Thyroid gland (tissue), 4 donors: Measurements from ENCODE around the gene KLHL8. TPM values are rescaled to one million over a fixed set of nuclear protein-coding genes. Genes with fewer than 3 reads are reported as not detected.

Experiments used
- DNase-seq, 2 donors: peaks; one replicate each; pipeline ENCODE4 v3.0.0-alpha.2; 2019
- H3K27ac ChIP-seq, 3 donors: fragments of 200-600 bp; sonication (generic); 1 replicate in 2 of 3; 2 replicates in 1 of 3; pipeline ENCODE4 v1.5.1; 2016 to 2019; ENCODE audit warnings: mild to moderate bottlenecking in 1 of 3, moderate library complexity in 1 of 3
- H3K27me3 ChIP-seq: fragments of 200-600 bp; sonication (generic); one replicate; pipeline ENCODE4 v1.5.1; 2019
- H3K36me3 ChIP-seq, 2 donors: fragments of 200-600 bp; sonication (generic); one replicate each; pipeline ENCODE4 v1.5.1; 2016 to 2019
- H3K4me1 ChIP-seq, 2 donors: fragments of 200-600 bp; sonication (generic); one replicate each; pipeline ENCODE4 v1.5.1; 2017 to 2019
- H3K4me3 ChIP-seq, 3 donors: fragments of 200-600 bp; sonication (generic); replicated peaks in 1 of 3; 1 replicate in 2 of 3; 2 replicates in 1 of 3; pipeline ENCODE4 v1.5.1; 2016; ENCODE audit warnings: mild to moderate bottlenecking in 1 of 3
- H3K9me3 ChIP-seq: fragments of 200-600 bp; sonication (generic); one replicate; pipeline ENCODE4 v1.5.1; 2017
- POLR2A ChIP-seq, 2 donors: fragments of 450-650 bp; IDR thresholded peaks; one replicate each; pipeline ENCODE4 v1.6.1; 2017; ENCODE audit warnings: antibody characterized with exemption in 2 of 2, mild to moderate bottlenecking in 2 of 2, moderate library complexity in 1 of 2
- WGBS, 2 donors: methylation state at CpG; one replicate each; pipeline ENCODE4 v1.1.5; 2017; 5-methylcytosine and 5-hydroxymethylcytosine counted together
- intact Hi-C: fragments of 100-400 bp; cut with DNase I; formaldehyde crosslinking; loops from one replicate; pipeline ENCODE4 v1.15.1; 2023
- total RNA-seq, 4 donors: library from RNA; depleted of rRNA; stranded (reverse); fragments of >200 nt; gene quantifications; one replicate each; pipeline ENCODE4 v1.2.3, GENCODE V29; 2016
- TF ChIP-seq, protein P1 (sequence below), 6 experiments: fragments of 200-600 bp in 3 of 6; fragments of 450-650 bp in 3 of 6; sonication (generic) in 3 of 6; IDR thresholded peaks; one replicate each; pipeline ENCODE4 v1.5.1; 2016 to 2019; ENCODE audit warnings: antibody characterized with exemption in 6 of 6, mild to moderate bottlenecking in 2 of 6, inconsistent platforms in 1 of 6, moderate library complexity in 1 of 6

The KLHL8 gene
- 10 to 100 TPM; 24.1 to 32.8 (median 27.9) TPM for total RNA-seq

DNA sequence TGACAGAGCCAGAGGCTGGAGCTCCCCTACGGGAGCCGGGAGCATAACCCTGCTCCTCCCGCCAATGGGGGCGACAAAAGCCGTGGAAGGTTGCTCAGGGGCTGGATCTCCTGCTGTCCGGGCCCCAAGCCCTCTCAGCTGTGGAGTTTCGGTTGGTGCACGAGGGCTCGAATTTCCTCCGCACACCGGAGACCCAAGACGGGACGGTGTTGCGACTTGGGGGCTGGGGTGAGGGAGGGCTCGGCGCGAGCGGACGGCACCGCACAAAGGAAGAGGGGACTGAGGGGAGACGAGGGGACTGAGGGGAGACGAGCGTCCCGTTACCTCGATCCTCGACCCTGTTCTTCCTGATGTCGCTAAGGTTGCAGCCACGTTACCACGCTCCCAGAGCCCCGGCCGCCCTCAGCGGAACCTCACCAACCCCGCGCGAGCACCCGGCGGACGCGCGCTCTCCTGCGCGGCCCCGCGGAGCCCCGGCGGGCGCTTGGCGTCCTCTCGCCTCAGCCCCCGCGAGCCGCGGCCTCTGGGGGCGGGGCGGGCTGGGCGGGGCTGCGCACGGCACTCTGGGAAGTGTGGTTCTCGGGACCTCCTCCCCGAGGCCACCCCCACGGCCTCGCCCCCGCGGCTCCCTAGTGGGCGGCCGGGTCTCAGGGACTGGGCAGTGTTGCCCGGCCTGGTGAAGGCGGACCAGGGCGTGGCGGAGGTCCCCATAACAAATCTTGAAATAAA, at the start of gene KLHL8:
KLHL8 (minus strand) TSS at position 525 of the 729 bp plus-strand sequence. CDS start 25,079 bp downstream, outside the sequence.
- Histone ChIP-seq H3K4me3 (peak within 1 kb of the TSS; percentile 75 to 97 (median 80)), H3K27ac (peak within 1 kb of the TSS; percentile 75 to 94 (median 90)), H3K4me1 (peaks cover 8 to 17% of the 10 kb centered on the region in 2 donors), H3K27me3 (no peaks in the 10 kb centered on the region), H3K9me3 (no peaks in the 10 kb centered on the region), H3K36me3 (no peaks in the 10 kb centered on the region)
- TF ChIP-seq, protein P1, sequence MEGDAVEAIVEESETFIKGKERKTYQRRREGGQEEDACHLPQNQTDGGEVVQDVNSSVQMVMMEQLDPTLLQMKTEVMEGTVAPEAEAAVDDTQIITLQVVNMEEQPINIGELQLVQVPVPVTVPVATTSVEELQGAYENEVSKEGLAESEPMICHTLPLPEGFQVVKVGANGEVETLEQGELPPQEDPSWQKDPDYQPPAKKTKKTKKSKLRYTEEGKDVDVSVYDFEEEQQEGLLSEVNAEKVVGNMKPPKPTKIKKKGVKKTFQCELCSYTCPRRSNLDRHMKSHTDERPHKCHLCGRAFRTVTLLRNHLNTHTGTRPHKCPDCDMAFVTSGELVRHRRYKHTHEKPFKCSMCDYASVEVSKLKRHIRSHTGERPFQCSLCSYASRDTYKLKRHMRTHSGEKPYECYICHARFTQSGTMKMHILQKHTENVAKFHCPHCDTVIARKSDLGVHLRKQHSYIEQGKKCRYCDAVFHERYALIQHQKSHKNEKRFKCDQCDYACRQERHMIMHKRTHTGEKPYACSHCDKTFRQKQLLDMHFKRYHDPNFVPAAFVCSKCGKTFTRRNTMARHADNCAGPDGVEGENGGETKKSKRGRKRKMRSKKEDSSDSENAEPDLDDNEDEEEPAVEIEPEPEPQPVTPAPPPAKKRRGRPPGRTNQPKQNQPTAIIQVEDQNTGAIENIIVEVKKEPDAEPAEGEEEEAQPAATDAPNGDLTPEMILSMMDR (IDR thresholded peaks at IDR 0.05): peak in 1 of 6 experiments; percentile 12
- peak in 1 of 2 donors; percentile 90 for TF ChIP-seq POLR2A (IDR thresholded peaks at IDR 0.05)
- peak; percentile 89 for DNase-seq
- intact Hi-C loops: no loop called here
- 0% methylated on average over 28 to 43 of the region's 70 CpGs for WGBS, 2 donors

DNA sequence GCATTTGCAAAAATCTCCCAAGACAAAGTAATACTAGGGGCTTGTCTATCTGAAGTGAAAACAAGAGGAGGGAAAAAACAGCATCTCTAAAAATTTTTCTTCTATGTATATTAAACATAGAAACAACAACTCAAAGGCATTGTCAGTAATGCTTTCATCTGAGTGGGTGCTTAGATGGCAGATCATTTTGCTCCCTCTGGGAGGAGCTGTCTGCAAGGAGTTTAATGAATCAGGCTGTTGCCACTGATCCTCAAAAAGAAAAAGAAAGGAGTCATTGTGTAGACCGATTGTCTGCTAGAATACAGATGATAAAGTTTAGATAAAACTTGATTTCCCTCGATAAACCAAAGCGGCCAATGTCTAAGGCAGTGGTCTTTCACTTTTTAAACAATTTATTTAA, 49.7 kb upstream of the KLHL8 start:
- Histone ChIP-seq H3K4me1 (no peaks in the 10 kb centered on the region), H3K4me3 (no peak overlapping the region), H3K9me3 (no peaks in the 10 kb centered on the region), H3K27me3 (no peaks in the 10 kb centered on the region), H3K27ac (no peak overlapping the region), H3K36me3 (no peaks in the 10 kb centered on the region)
- TF ChIP-seq POLR2A (IDR thresholded peaks at IDR 0.05): no peak
- TF ChIP-seq, protein P1 (IDR thresholded peaks at IDR 0.05): peak in 2 of 6 experiments; percentile 25 to 36
- DNase-seq: no peak
- intact Hi-C loops: no loop called here
- 46 to 55% methylated on average over 3 of the region's 3 CpGs for WGBS, 2 donors

DNA sequence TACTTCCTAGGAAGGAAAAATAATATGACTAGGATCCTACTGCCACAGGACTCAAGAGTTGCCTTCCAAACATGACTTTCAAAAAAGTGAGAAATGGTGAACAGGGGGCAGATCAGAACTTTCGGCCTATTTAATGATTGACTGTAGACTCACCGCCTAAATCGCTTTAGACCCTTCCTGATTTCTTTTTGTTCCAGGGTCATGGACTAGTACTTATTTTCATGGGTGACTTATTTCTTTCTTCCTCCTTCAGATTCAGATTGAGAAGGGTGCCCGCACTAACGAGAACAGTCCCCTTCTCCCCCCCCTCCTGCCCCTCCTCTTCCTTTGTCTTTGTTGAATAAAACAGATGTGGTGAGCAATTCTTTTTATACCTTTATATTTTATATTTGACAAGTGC, 48.0 kb upstream of the KLHL8 start:
- Histone ChIP-seq H3K9me3 (no peaks in the 10 kb centered on the region), H3K36me3 (no peaks in the 10 kb centered on the region), H3K4me1 (no peaks in the 10 kb centered on the region), H3K27ac (no peak overlapping the region), H3K4me3 (no peak overlapping the region), H3K27me3 (no peaks in the 10 kb centered on the region)
- no peak for DNase-seq
- intact Hi-C loops: no loop called here
- TF ChIP-seq, protein P1 (IDR thresholded peaks at IDR 0.05): no peak
- no peak for TF ChIP-seq POLR2A (IDR thresholded peaks at IDR 0.05)
- 86 to 89% methylated on average over 5 of the region's 5 CpGs for WGBS, 2 donors

DNA sequence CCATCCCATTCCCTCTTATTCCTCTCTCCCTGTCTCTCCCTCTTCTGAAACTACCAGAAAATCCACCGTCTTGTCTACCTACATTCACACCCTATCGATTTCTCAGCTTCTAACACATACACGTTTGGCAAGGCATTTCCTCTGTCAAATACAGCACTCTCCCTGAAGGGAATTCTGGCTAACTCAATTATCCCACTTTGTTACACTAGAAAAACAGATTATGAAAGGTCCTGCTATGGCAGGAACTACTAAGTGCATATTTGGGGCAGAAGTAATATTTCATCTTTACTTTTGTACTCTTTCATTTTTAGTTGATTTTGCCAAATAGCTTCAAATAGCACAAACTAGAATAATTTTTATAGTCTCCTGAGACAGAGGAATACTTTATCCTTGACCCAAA, 46.6 kb upstream of the KLHL8 start:
- DNase-seq: no peak
- no peaks in the 10 kb centered on the region for H3K27me3 ChIP-seq
- H3K4me1 ChIP-seq: no peaks in the 10 kb centered on the region
- no peak overlapping the region for H3K4me3 ChIP-seq
- TF ChIP-seq, protein P1 (IDR thresholded peaks at IDR 0.05): no peak
- TF ChIP-seq POLR2A (IDR thresholded peaks at IDR 0.05): no peak
- no peak overlapping the region for H3K27ac ChIP-seq
- H3K9me3 ChIP-seq: no peaks in the 10 kb centered on the region
- WGBS, 2 donors: 53 to 56% methylated on average over 3 of the region's 3 CpGs
- no peaks in the 10 kb centered on the region for H3K36me3 ChIP-seq
- intact Hi-C loops: no loop called here

DNA sequence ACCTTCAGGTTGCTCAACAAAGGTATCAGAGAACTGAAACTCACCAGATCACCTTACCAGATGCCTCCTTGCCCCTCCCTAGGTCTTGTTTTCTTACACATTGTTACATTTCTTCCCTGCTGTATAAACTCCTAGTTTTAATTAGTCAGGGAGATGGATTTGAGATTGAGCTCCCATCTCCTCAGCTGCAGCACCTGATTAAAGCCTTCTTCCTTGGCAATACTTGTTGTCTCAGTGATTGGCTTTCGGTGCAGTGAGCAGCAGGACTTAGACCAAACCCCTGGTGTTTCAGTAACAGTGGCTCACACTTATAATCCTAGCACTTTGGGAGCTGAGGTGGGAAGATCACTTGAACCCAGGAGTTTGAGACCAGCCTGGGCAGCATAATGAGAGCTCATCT, 42.5 kb upstream of the KLHL8 start:
- DNase-seq: no peak
- H3K27me3 ChIP-seq: no peaks in the 10 kb centered on the region
- H3K9me3 ChIP-seq: no peaks in the 10 kb centered on the region
- intact Hi-C loops: no loop called here
- TF ChIP-seq POLR2A (IDR thresholded peaks at IDR 0.05): no peak
- TF ChIP-seq, protein P1 (IDR thresholded peaks at IDR 0.05): no peak
- no peak overlapping the region for H3K4me3 ChIP-seq
- H3K27ac ChIP-seq: no peak overlapping the region
- no peaks in the 10 kb centered on the region for H3K36me3 ChIP-seq
- H3K4me1 ChIP-seq: no peaks in the 10 kb centered on the region
- 95 to 100% methylated on average over 1 of the region's 1 CpG for WGBS, 2 donors
